Panc1 (cell line): Measurements from ENCODE around the gene KRT23. TPM values are rescaled to one million over a fixed set of nuclear protein-coding genes. Genes with fewer than 3 reads are reported as not detected.
A peak's percentile ranks its signal among the peaks of the same experiment; 100 is the strongest.

Experiments
- ATAC-seq: fragments of 200-7000 bp; cut with Tn5 transposase; 2 replicates; pipeline ENCODE4 v1.9.1; 2020; ENCODE audit warnings: mild to moderate bottlenecking, moderate library complexity
- BruUV-seq: library from RNA; stranded (reverse); fragments of 400-500 nt; replicated peaks from 2 replicates; lab custom pipeline; 2021; lab: Mats Ljungman, UMichigan
- CTCF ChIA-PET: fragments of 300-600 bp; sonication (Branson Sonifier 250); formaldehyde crosslinking; loops from one replicate; lab custom pipeline; 2022; ENCODE audit warnings: antibody characterized with exemption; lab: Charles Lee
- POLR2A ChIA-PET: fragments of 300-600 bp; sonication (Branson Sonifier 250); formaldehyde crosslinking; loops from one replicate; lab custom pipeline; 2022; ENCODE audit warnings: antibody characterized with exemption; lab: Charles Lee
- DNase-seq: peaks from one replicate; pipeline ENCODE4 v3.0.0-alpha.2; 2010; ENCODE audit warnings: low read depth, low spot score
- H3K27ac ChIP-seq: 2 replicates; pipeline ENCODE4 v1.5.1; 2011; ENCODE audit warnings: mild to moderate bottlenecking, low read length, inconsistent platforms
- H3K27me3 ChIP-seq: fragments of 200-500 bp; sonication (Bioruptor generic); 2 replicates; pipeline ENCODE4 v1.6.0; 2014; ENCODE audit warnings: low read length, inconsistent platforms; ENCODE audit not compliant: control insufficient read depth, insufficient read depth
- H3K36me3 ChIP-seq: fragments of 200-500 bp; sonication (Bioruptor generic); 2 replicates; pipeline ENCODE4 v1.5.1; 2014; ENCODE audit warnings: inconsistent platforms, mild to moderate bottlenecking, low read length, moderate library complexity; ENCODE audit not compliant: control insufficient read depth, insufficient read depth
- H3K4me1 ChIP-seq: 2 replicates; pipeline ENCODE4 v1.5.1; 2011; ENCODE audit warnings: inconsistent platforms, mild to moderate bottlenecking, low read length, moderate library complexity; ENCODE audit not compliant: control insufficient read depth, insufficient read depth
- H3K4me3 ChIP-seq, 2 experiments: 2 replicates each; pipeline ENCODE4 v1.5.1; 2011 to 2012; ENCODE audit warnings: low read depth in 2 of 2, low read length in 2 of 2, mild to moderate bottlenecking in 2 of 2, inconsistent platforms in 1 of 2, moderate library complexity in 1 of 2
- H3K9me3 ChIP-seq: fragments of 200-500 bp; sonication (Bioruptor generic); 2 replicates; pipeline ENCODE4 v1.5.1; 2014; ENCODE audit warnings: low read depth, mild to moderate bottlenecking, inconsistent platforms, low read length, moderate library complexity; ENCODE audit not compliant: control insufficient read depth, insufficient read depth
- POLR2AphosphoS5 ChIP-seq: IDR thresholded peaks from 2 replicates; pipeline ENCODE4 v1.6.1; 2012; ENCODE audit warnings: mild to moderate bottlenecking, low read depth, low read length, moderate library complexity
- REST ChIP-seq, 2 experiments: IDR thresholded peaks; 2 replicates each; pipeline ENCODE4 v1.6.1; 2011 to 2012; ENCODE audit warnings: low read depth in 2 of 2, control low read depth in 1 of 2, low read length in 1 of 2, mild to moderate bottlenecking in 1 of 2, moderate library complexity in 1 of 2; ENCODE audit not compliant: insufficient read depth in 1 of 2
- SIN3A ChIP-seq: IDR thresholded peaks from 2 replicates; pipeline ENCODE4 v1.6.1; 2012; ENCODE audit warnings: low read depth, mild to moderate bottlenecking, low read length, moderate library complexity, borderline replicate concordance; ENCODE audit not compliant: insufficient read depth
- TCF7L2 ChIP-seq: IDR thresholded peaks from 2 replicates; pipeline ENCODE4 v1.6.1; 2011; ENCODE audit warnings: mild to moderate bottlenecking, low read depth, low read length, inconsistent platforms
- in situ Hi-C: cut with HindIII; loops from 2 replicates; pipeline ENCODE4 v1.10.0; 2016; ENCODE audit warnings: low sequenced_read_pairs, low pct_unique_long_range_greater_than_20kb
- intact Hi-C: fragments of 100-400 bp; cut with micrococcal nuclease; formaldehyde crosslinking; loops from one replicate; pipeline ENCODE4 v1.10.0; 2022; ENCODE audit not compliant: unreplicated experiment
- total RNA-seq: library from RNA; stranded (reverse); gene quantifications from one replicate; pipeline ENCODE4 v1.2.1, GENCODE V29; 2021; ENCODE audit not compliant: unreplicated experiment
- TF ChIP-seq, protein P1 (sequence below): fragments of 450-650 bp; IDR thresholded peaks from 2 replicates; pipeline ENCODE4 v1.5.1; 2017; ENCODE audit warnings: mild to moderate bottlenecking

Gene KRT23
- total RNA-seq, 1 experiment from 2014 or later = not detected

DNA sequence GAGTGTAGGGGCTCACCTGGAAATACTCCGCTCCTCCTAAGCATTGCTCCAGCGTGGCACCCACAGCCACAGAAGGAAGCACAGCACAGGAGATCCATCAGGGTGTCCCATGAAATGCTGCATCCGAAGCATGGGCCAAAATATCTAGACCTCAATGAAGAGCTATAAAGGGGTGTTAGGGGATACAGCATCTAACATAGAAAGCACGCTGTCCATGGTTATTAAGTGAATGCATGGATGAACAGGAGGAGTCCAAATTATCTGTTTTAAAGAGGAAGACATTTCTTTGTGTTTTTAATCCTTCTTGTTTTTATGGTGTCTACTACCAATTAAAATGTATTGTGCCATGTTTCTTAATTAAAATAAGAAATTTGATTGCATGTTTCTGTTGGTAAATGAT lies 30.8 kb downstream of the KRT23 start:
- DNase-seq = no peak
- in situ Hi-C loops (no loop called here), intact Hi-C loops (loop anchor here (5.0 to 10.0 kb wide), 3 partner anchors 431 to 641 kb away; partner anchors contain the start of gene KRT19)
- BruUV-seq = no TSS peak
- Histone ChIP-seq H3K27me3 (no peaks in the 10 kb centered on the region; the same call in 1 of the 2 replicates), H3K4me1 (peaks cover 27% of the 10 kb centered on the region), H3K36me3 (no peaks in the 10 kb centered on the region), H3K9me3 (no peaks in the 10 kb centered on the region), H3K4me3 (no peak overlapping the region), H3K27ac (no peak overlapping the region)
- POLR2A ChIA-PET = interaction anchor here (0.7 kb wide), 1 partner anchor 525 kb away, joined by 7 read pairs; no protein-coding TSS in a partner anchor
- CTCF ChIA-PET = interaction anchor here (0.5 to 1.1 kb wide), 2 partner anchors 642 to 673 kb away, joined by 5 to 6 read pairs; no protein-coding TSS in a partner anchor
- ATAC-seq = no peak
- no peak for TF ChIP-seq SIN3A
- TF ChIP-seq, protein P1, sequence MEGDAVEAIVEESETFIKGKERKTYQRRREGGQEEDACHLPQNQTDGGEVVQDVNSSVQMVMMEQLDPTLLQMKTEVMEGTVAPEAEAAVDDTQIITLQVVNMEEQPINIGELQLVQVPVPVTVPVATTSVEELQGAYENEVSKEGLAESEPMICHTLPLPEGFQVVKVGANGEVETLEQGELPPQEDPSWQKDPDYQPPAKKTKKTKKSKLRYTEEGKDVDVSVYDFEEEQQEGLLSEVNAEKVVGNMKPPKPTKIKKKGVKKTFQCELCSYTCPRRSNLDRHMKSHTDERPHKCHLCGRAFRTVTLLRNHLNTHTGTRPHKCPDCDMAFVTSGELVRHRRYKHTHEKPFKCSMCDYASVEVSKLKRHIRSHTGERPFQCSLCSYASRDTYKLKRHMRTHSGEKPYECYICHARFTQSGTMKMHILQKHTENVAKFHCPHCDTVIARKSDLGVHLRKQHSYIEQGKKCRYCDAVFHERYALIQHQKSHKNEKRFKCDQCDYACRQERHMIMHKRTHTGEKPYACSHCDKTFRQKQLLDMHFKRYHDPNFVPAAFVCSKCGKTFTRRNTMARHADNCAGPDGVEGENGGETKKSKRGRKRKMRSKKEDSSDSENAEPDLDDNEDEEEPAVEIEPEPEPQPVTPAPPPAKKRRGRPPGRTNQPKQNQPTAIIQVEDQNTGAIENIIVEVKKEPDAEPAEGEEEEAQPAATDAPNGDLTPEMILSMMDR = no peak
- no peak for TF ChIP-seq POLR2AphosphoS5
- TF ChIP-seq REST (IDR thresholded peaks at IDR 0.05; ENCODE audit: insufficient read depth in 1 of 2, low read depth in 2 of 2, low read length in 1 of 2) = peak in 1 of 2 experiments; percentile 63; a peak in 2 of 4 replicates
- TF ChIP-seq TCF7L2 = no peak

DNA sequence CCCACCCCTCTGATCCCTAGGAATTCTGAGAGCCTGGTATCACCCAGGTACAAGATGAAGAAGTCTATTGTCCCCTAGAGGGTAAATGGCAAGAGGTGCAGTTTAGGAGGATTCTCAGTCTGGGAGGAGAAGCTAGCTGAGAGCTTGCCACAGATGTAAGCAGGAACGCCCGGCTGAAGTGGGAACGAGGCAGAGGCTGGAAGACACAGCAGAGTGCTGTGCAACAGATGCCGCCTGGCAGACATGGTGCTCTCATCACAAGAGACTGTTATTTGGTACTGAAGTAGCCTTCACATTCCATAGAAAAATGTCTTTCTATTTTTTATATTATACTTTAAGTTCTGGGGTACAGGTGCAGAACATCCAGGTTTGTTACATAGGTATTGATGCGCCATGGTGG lies 32.1 kb downstream of the KRT23 start:
- ATAC-seq = no peak
- TF ChIP-seq SIN3A (no peak), REST (IDR thresholded peaks at IDR 0.05; ENCODE audit: insufficient read depth in 1 of 2, low read depth in 2 of 2, low read length in 1 of 2) (no peak), POLR2AphosphoS5 (no peak), TCF7L2 (no peak)
- TF ChIP-seq, protein P1 = no peak
- no TSS peak for BruUV-seq
- DNase-seq = no peak
- no peaks in the 10 kb centered on the region for H3K36me3 ChIP-seq
- H3K27ac ChIP-seq = no peak overlapping the region
- intact Hi-C loops = loop anchor here (5.0 to 10.0 kb wide), 3 partner anchors 432 to 642 kb away; partner anchors contain the start of gene KRT19
- no peaks in the 10 kb centered on the region for H3K9me3 ChIP-seq
- H3K27me3 ChIP-seq = no peaks in the 10 kb centered on the region; the same call in 1 of the 2 replicates
- ChIA-PET CTCF (no interaction called here), POLR2A (interaction anchor here (0.7 kb wide), 1 partner anchor 583 kb away, joined by 3 read pairs; no protein-coding TSS in a partner anchor)
- in situ Hi-C loops = no loop called here
- H3K4me3 ChIP-seq = no peak overlapping the region
- peaks cover 27% of the 10 kb centered on the region for H3K4me1 ChIP-seq
